ENCODE data around the gene ACAD10.
"Not testable (repeated sequence)": the region's sequence is repeated elsewhere in the genome, so short reads cannot be mapped to it uniquely, and the experiment has no call there.

Gene ACAD10

GRCh38 chr12:111748867-111749266 is 63.0 kb downstream of the ACAD10 start:
- TF ChIP-seq POLR2A (IDR thresholded peaks at IDR 0.05; ENCODE audit: low read depth, low read length) = no peak
- DNase-seq (ENCODE audit: insufficient read length, low spot score) (no peak), FAIRE-seq (no peak)

DNA sequence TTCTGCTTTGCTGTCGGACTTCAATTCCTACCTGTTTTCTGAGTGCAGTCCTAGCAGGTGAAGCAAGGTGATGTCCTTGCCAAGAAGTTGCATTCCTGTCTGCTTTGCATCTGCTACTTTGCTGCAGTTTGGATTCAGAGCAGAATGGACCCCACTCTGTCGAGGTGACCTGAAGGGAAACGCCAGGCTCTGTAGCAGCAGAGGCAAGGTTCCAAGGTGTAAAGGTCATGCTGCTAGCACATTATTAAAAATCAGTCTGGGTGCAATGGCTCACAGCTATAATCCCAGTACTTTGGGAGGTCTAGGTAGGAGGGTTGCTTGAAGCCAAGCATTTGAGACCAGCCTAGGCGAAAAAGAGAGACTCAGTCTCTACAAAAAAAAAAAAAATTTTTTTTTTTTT is 63.5 kb downstream of the ACAD10 start:
- FAIRE-seq = no peak
- no peak for TF ChIP-seq POLR2A (IDR thresholded peaks at IDR 0.05; ENCODE audit: low read depth, low read length)
- no peak for DNase-seq (ENCODE audit: insufficient read length, low spot score)

DNA sequence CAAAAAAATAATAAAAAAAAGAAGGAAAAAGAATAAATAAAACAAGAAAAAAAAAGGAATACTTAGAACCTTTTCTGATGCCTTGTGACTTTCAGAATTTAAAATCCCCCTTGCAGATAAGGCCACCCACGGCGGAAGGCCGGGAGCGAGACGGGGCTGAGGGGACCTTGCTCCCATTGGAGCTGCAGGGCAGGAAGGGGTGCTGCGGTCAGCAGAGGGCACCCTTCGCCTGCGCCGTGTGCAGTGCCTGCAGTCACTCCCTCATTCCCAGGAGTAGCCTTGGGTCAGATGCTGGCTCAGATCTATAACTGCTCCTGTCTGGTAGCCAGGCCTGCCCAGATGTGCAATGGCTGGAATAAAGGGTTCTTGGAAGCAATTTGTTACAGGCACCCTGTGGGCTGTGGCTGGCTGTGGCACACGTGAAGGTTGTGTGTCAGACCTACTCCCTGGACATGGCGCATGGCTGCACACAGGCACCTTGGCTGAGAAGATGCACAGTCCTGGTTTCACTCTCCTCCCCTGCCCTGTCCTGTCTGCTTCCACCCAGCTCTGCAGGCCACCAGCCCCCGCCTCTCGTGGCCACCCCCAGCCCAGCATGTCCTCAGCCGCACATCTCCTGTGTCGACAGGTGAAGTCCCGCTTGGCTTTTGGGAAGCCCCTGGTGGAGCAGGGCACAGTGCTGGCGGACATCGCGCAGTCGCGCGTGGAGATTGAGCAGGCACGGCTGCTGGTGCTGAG is 67.5 kb downstream of the ACAD10 start:
- FAIRE-seq (no peak), DNase-seq (ENCODE audit: insufficient read length, low spot score) (peak; percentile 52)
- no peak for TF ChIP-seq POLR2A (IDR thresholded peaks at IDR 0.05; ENCODE audit: low read depth, low read length)

DNA sequence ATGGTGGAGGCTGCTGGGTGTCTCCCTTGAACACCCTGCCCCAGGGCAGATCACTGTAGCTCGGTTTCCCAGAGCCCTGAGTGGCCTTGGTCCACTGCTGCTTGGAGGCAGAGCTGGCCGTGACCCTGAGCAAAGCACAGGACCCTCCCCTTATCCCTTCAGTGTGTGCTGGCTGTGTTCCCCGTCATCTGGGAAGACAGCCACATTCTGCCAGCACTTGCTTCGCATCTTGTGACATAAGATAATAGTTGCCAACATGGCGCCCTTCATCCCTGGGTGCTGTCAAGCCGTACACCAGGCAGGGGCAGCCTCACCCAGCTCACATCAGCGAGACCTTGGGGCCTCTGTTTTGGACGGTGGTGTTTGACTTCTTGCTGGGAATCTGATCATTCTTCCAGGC is 68.8 kb downstream of the ACAD10 start:
- no peak for FAIRE-seq
- no peak for TF ChIP-seq POLR2A (IDR thresholded peaks at IDR 0.05; ENCODE audit: low read depth, low read length)
- no peak for DNase-seq (ENCODE audit: insufficient read length, low spot score)

GRCh38 chr12:111756196-111756595 is 70.3 kb downstream of the ACAD10 start:
- DNase-seq (ENCODE audit: insufficient read length, low spot score) = no peak
- TF ChIP-seq POLR2A (IDR thresholded peaks at IDR 0.05; ENCODE audit: low read depth, low read length) = no peak
- FAIRE-seq = no peak

DNA sequence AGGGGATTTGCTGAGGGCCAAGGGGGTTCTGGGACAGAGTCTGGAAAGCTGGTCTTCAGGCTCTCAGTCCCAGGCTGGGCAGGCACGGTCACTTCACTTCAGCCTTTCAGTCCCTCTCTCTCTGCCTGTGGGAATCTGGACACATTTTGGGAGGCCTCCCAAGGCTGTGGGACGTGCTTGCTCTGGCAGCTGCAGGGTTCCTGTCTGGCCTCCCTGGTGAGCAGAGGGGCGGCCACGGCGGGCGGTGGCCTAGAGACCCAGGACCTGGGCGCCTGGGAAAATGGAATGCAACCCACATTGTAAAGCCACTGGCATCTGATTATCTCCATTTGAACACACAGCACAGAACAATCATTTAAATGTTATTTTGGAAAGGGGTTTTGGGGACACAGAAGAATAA is 70.8 kb downstream of the ACAD10 start:
- no peak for DNase-seq (ENCODE audit: insufficient read length, low spot score)
- TF ChIP-seq POLR2A (IDR thresholded peaks at IDR 0.05; ENCODE audit: low read depth, low read length) = no peak
- no peak for FAIRE-seq

- TF ChIP-seq POLR2A (IDR thresholded peaks at IDR 0.05; ENCODE audit: low read depth, low read length) = no peak
- DNase-seq (ENCODE audit: insufficient read length, low spot score) = no peak
- no peak for FAIRE-seq
Observed at GRCh38 chr12:111757361-111758119, 71.7 kb downstream of the ACAD10 start.

GRCh38 chr12:111758120-111758561 is 72.3 kb downstream of the ACAD10 start:
- FAIRE-seq (no peak), DNase-seq (ENCODE audit: insufficient read length, low spot score) (no peak)
- no peak for TF ChIP-seq POLR2A (IDR thresholded peaks at IDR 0.05; ENCODE audit: low read depth, low read length)

DNA sequence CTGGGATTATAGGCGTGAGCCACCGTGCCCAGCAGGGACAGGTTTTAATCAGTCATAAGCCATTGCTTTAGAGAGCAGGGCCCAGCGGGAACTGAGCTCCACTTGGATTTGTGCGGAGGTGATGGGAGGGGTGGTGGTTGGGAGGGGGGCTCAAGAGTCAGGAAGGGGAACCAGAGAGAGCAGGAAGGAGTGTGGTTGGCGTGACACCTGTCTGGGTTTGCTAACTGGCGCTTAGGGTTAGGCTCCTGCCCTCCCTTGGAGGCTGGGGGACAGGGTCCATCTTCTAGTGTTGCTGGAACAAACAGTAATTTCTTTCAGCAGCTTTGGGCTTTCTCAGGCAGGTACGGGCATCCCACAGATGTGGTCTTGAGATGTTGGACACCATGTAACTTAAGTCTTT is 73.4 kb downstream of the ACAD10 start:
- no peak for DNase-seq (ENCODE audit: insufficient read length, low spot score)
- no peak for TF ChIP-seq POLR2A (IDR thresholded peaks at IDR 0.05; ENCODE audit: low read depth, low read length)
- no peak for FAIRE-seq

- no peak for TF ChIP-seq POLR2A (IDR thresholded peaks at IDR 0.05; ENCODE audit: low read depth, low read length)
- FAIRE-seq (no peak), DNase-seq (ENCODE audit: insufficient read length, low spot score) (no peak)
Observed at GRCh38 chr12:111759991-111760390, 74.1 kb downstream of the ACAD10 start.

GRCh38 chr12:111761099-111761498 is 75.2 kb downstream of the ACAD10 start:
- no peak for TF ChIP-seq POLR2A (IDR thresholded peaks at IDR 0.05; ENCODE audit: low read depth, low read length)
- FAIRE-seq (no peak), DNase-seq (ENCODE audit: insufficient read length, low spot score) (no peak)

DNA sequence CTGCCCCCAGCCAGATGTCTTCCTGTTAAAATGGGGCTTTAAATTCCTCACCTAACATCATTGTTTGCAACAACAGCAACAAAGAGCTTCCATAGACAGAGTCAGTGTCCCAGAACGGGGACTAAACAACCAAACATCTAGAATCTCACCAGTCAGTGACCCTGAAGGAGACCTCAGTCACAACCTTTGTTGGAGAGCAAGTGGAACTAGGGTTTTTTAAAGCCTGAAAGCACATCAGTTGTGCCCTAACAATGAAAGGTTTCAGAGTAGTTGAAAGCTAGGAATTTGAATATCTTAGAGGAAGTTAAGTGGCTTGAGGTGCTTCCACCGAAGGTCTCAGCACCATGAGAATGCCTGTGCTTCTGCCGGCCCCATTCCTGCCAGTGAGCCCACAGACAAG is 75.9 kb downstream of the ACAD10 start:
- no peak for DNase-seq (ENCODE audit: insufficient read length, low spot score)
- no peak for FAIRE-seq
- TF ChIP-seq POLR2A (IDR thresholded peaks at IDR 0.05; ENCODE audit: low read depth, low read length) = no peak

GRCh38 chr12:111763552-111763951 is 77.7 kb downstream of the ACAD10 start:
- not testable (repeated sequence) for DNase-seq (ENCODE audit: insufficient read length, low spot score); FAIRE-seq

DNA sequence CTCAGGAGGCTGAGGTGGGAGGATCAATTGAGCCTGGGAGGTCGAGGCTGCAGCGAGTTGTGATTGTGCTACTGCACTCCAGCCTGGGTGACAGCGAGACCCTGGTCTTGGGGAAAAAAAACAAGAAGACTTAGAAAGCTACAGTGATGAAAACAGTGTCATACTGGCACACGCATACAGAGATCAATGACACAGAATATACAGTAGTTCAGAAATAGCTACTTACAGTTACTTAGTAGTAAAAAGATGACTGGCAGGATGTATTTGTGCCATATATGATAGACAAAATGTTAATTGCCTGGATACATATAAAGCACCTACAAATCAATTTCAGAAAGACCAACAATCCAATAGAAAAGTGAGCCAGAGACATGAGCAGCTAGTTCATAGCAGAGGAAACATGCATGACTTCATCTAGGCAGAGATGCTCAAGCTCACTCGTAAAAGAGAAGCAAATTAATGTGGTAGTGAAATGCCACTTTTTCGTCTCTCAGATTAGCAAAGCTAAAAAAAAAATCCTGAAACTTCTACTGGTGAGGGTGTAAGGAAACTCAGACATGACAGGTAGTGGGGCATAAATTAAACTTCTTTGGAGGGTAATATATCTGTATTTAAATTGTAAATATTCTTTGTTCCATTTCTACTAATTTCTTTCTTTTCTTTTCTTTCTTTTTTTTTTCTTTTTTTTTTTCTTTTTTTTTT is 78.4 kb downstream of the ACAD10 start:
- TF ChIP-seq POLR2A (IDR thresholded peaks at IDR 0.05; ENCODE audit: low read depth, low read length) = no peak
- FAIRE-seq = no peak
- DNase-seq (ENCODE audit: insufficient read length, low spot score) = no peak
